Fibroblast of gingiva (primary cell): ENCODE results near the gene ENOX2.
"Not testable (repeated sequence)": the region's sequence is repeated elsewhere in the genome, so short reads cannot be mapped to it uniquely, and the experiment has no call there.

Experiments used
- DNase-seq: peaks from one replicate; pipeline ENCODE4 v3.0.0-alpha.2; 2011; ENCODE audit warnings: low read depth

ENOX2 gene

GRCh38 chrX:130746709-130747342 is 156.2 kb downstream of the ENOX2 start:
- peak; percentile 3 for DNase-seq

- DNase-seq, result no peak
These were observed 156.9 kb downstream of the ENOX2 start for GRCh38 chrX:130746077-130746476.

GRCh38 chrX:130741584-130741983 is 161.4 kb downstream of the ENOX2 start:
- no peak for DNase-seq

GRCh38 chrX:130741151-130741550 is 161.9 kb downstream of the ENOX2 start:
- no peak for DNase-seq

- DNase-seq, result no peak
These were observed 164.3 kb downstream of the ENOX2 start for GRCh38 chrX:130738638-130739195.

- DNase-seq, result no peak
These were observed 168.3 kb downstream of the ENOX2 start for GRCh38 chrX:130734713-130735112.

GRCh38 chrX:130728208-130728607 is 174.8 kb downstream of the ENOX2 start:
- peak; percentile 33 for DNase-seq

- peak; percentile 55 for DNase-seq
These were observed 176.3 kb downstream of the ENOX2 start for GRCh38 chrX:130726661-130727060.

- no peak for DNase-seq
These were observed 177.5 kb downstream of the ENOX2 start for GRCh38 chrX:130725519-130725918.

- DNase-seq, result no peak
These were observed 183.6 kb downstream of the ENOX2 start for GRCh38 chrX:130719413-130719812.

- no peak for DNase-seq
These were observed 184.9 kb downstream of the ENOX2 start for GRCh38 chrX:130718137-130718536.

- DNase-seq, result no peak
These were observed 186.1 kb downstream of the ENOX2 start for GRCh38 chrX:130716781-130717413.

- no peak for DNase-seq
These were observed 186.7 kb downstream of the ENOX2 start for GRCh38 chrX:130716346-130716745.

- no peak for DNase-seq
These were observed 187.7 kb downstream of the ENOX2 start for GRCh38 chrX:130715299-130715698.

GRCh38 chrX:130714665-130715064 is 188.3 kb downstream of the ENOX2 start:
- DNase-seq, result no peak

- DNase-seq, result no peak
These were observed 188.9 kb downstream of the ENOX2 start for GRCh38 chrX:130714135-130714534.

GRCh38 chrX:130709178-130709577 is 193.8 kb downstream of the ENOX2 start:
- not testable (repeated sequence) for DNase-seq

GRCh38 chrX:130705591-130705990 is 197.4 kb downstream of the ENOX2 start:
- DNase-seq, result no peak

GRCh38 chrX:130704053-130705038 is 198.7 kb downstream of the ENOX2 start:
- DNase-seq, result peak; percentile 4

- DNase-seq, result peak; percentile 34
These were observed 199.9 kb downstream of the ENOX2 start for GRCh38 chrX:130702867-130703707.

GRCh38 chrX:130700629-130701028 is 202.4 kb downstream of the ENOX2 start:
- no peak for DNase-seq
